A549 (cell line): ENCODE results near the gene SUGCT.

Experiments used
- BHLHE40 ChIP-seq: IDR thresholded peaks from 2 replicates; pipeline ENCODE4 v1.6.1; 2012; ENCODE audit warnings: low read depth, low read length, inconsistent platforms
- CTCF ChIP-seq: fragments of >200 bp; sonication (Bioruptor Twin); formaldehyde crosslinking; IDR thresholded peaks from 3 replicates; pipeline ENCODE4 v1.5.1; 2016
- EP300 ChIP-seq, 2 experiments: fragments of >200 bp; sonication (Bioruptor Twin); formaldehyde crosslinking; IDR thresholded peaks; 2 replicates in 1 of 2; 3 replicates in 1 of 2; pipeline ENCODE4 v1.6.1; 2016 to 2017
- PBX3 ChIP-seq: IDR thresholded peaks from 2 replicates; pipeline ENCODE4 v1.6.1; 2012
- POLR2A ChIP-seq: IDR thresholded peaks from 2 replicates; pipeline ENCODE4 v1.6.1; 2012; ENCODE audit warnings: mild to moderate bottlenecking, low read length
- RAD21 ChIP-seq, 2 experiments: fragments of >200 bp in 1 of 2; sonication (Bioruptor Twin) in 1 of 2; formaldehyde crosslinking in 1 of 2; IDR thresholded peaks in 1 of 2; conservative IDR thresholded peaks in 1 of 2; 2 replicates in 1 of 2; 3 replicates in 1 of 2; pipeline ENCODE4 v1.6.1; 2012 to 2018; ENCODE audit warnings: inconsistent platforms in 1 of 2
- REST ChIP-seq: fragments of 200-600 bp; sonication (generic); IDR thresholded peaks from 2 replicates; pipeline ENCODE4 v1.6.1; 2016; ENCODE audit warnings: antibody characterized with exemption, mild to moderate bottlenecking, moderate library complexity

- TF ChIP-seq BHLHE40 (no peak), RAD21 (conservative IDR thresholded peaks at IDR 0.05 in 1 of 2, IDR thresholded peaks at IDR 0.05 in 1 of 2) (no peak), REST (no peak), POLR2A (no peak), EP300 (IDR thresholded peaks at IDR 0.05) (no peak), CTCF (no peak), PBX3 (no peak)
Observed at GRCh38 chr7:40598915-40599314, 464.1 kb downstream of the SUGCT start.
